ENCODE results near the gene MED8. TPM values are rescaled to one million over a fixed set of nuclear protein-coding genes. Genes with fewer than 3 reads are reported as not detected.
A peak's percentile ranks its signal among the peaks of the same experiment; 100 is the strongest.

MED8 gene
- total and polyA plus RNA-seq, 9 of the 15 experiments (the other 6 are each of a cell fraction or from before 2014, with no cell fraction given) = 23.0 to 120 (median 56.4) TPM

DNA sequence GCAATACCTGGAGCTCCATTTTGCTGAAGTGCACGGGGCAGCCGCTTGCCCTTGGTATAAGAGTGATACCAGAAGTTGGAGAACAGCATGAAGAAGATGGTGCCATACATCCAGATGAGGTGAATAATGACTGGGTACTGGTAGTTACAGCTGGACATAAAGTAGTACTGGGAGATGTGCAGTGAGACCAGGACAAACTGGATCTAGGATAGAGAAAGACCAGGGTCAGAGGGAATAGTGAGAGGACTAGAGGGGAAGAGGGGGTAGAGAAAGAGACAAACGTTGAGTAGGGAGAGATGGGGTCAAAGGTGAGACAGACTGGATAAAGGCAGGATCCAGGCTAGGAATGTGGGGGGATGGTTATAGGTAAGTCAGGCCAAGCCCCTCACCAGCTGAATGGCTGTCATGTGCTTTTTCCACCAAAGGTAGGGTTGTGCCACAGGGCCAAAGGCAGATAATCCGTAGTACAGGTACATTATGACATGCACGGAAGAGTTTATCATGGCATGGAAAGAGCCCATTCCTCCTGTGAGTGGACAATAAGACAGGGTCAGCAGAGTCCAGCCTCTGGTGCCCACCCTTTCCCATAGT lies 25.6 kb downstream of the MED8 start:
- Histone ChIP-seq H3K36me3 (ENCODE audit: control insufficient read depth, insufficient read depth, low read length) (peaks cover 67% of the 10 kb centered on the region), H3K4me2 (ENCODE audit: insufficient read depth, low read length) (no peak overlapping the region), H3K9ac (ENCODE audit: insufficient read depth in 1 of 2, low read depth in 2 of 2, low read length in 2 of 2) (peak overlapping the region in 1 of 2 experiments; percentile 61; a peak in 2 of 4 replicates), H3K79me2 (ENCODE audit: control insufficient read depth, insufficient read depth, low read length) (peaks cover 68% of the 10 kb centered on the region), H3K9me3 (replicated peaks; ENCODE audit: control insufficient read depth, insufficient read depth, low read depth, low read length) (no peaks in the 10 kb centered on the region), H3K9me1 (ENCODE audit: control insufficient read depth, insufficient read depth, low read length) (peaks cover 17% of the 10 kb centered on the region), H3K27me3 (ENCODE audit: control insufficient read depth in 2 of 2, insufficient read depth in 2 of 2, low read length in 2 of 2) (no peaks in the 10 kb centered on the region), H3K27ac (ENCODE audit: extremely low read depth, low read depth, low read length) (peak overlapping the region; percentile 2; the same call in 1 of the 3 replicates), H3K4me3 (no peak overlapping the region), H2AFZ (ENCODE audit: low read depth, low read length) (no peak overlapping the region), H3K4me1 (replicated peaks in 1 of 2; ENCODE audit: control insufficient read depth in 2 of 2, insufficient read depth in 2 of 2, low read length in 2 of 2) (peaks cover 46 to 62% of the 10 kb centered on the region in 2 experiments), H4K20me1 (replicated peaks; ENCODE audit: control insufficient read depth, insufficient read depth, low read length) (peaks cover 10% of the 10 kb centered on the region; the same call in 1 of the 2 replicates)
- no peak for FAIRE-seq
- ChIA-PET POLR2A (interaction anchor here (1.0 to 1.6 kb wide), 6 partner anchors 11 to 25 kb away, joined by 3 to 4 read pairs (median 4); partner anchors contain the start of genes MED8 and SZT2), CTCF (ENCODE audit: low intra/inter-chr PET ratio) (no interaction called here)
- 80% methylated on average over 5 of the region's 5 CpGs for WGBS (ENCODE audit: insufficient coverage, low coverage, missing lambda C conversion rate)
- DNase-seq (ENCODE audit: extremely low read depth in 1 of 4, low spot score in 3 of 4) = no peak
- in situ Hi-C loops (cut with MboI) (no loop called here), intact Hi-C loops (cut with micrococcal nuclease) (no loop called here)
- no TSS peak for BruUV-seq (replicated peaks)
- ATAC-seq = no peak
- TF ChIP-seq, protein P1, sequence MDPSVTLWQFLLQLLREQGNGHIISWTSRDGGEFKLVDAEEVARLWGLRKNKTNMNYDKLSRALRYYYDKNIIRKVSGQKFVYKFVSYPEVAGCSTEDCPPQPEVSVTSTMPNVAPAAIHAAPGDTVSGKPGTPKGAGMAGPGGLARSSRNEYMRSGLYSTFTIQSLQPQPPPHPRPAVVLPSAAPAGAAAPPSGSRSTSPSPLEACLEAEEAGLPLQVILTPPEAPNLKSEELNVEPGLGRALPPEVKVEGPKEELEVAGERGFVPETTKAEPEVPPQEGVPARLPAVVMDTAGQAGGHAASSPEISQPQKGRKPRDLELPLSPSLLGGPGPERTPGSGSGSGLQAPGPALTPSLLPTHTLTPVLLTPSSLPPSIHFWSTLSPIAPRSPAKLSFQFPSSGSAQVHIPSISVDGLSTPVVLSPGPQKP (CRISPR knock-in tag; IDR thresholded peaks at IDR 0.05) = no peak
- 0 out of 2 replicates have a peak, but pooled peaks have one; percentile 9 for TF ChIP-seq NCOR1 (IDR thresholded peaks at IDR 0.05)
- TF ChIP-seq ZNF764 (CRISPR knock-in tag; IDR thresholded peaks at IDR 0.05; ENCODE audit: low read depth) = no peak
- TF ChIP-seq PML (IDR thresholded peaks at IDR 0.05; ENCODE audit: low read length) = no peak
- TF ChIP-seq KDM5B (IDR thresholded peaks at IDR 0.05; ENCODE audit: insufficient replicate concordance, low read depth, low read length) = peak; percentile 61
- no peak for TF ChIP-seq NEUROD1 (IDR thresholded peaks at IDR 0.05; ENCODE audit: borderline replicate concordance, low read depth, low read length, partially characterized antibody)
- TF ChIP-seq MYNN (IDR thresholded peaks at IDR 0.05) = no peak
- TF ChIP-seq MYNN (CRISPR knock-in tag; IDR thresholded peaks at IDR 0.05) = no peak
- 0 out of 2 replicates have a peak, but pooled peaks have one; percentile 53 for TF ChIP-seq SUPT5H (IDR thresholded peaks at IDR 0.05)
- no peak for TF ChIP-seq NR2C1 (IDR thresholded peaks at IDR 0.05)
- TF ChIP-seq NR2C1 (tag; IDR thresholded peaks at IDR 0.05) = 0 out of 2 replicates have a peak, but pooled peaks have one; percentile 27
- TF ChIP-seq, protein P2, sequence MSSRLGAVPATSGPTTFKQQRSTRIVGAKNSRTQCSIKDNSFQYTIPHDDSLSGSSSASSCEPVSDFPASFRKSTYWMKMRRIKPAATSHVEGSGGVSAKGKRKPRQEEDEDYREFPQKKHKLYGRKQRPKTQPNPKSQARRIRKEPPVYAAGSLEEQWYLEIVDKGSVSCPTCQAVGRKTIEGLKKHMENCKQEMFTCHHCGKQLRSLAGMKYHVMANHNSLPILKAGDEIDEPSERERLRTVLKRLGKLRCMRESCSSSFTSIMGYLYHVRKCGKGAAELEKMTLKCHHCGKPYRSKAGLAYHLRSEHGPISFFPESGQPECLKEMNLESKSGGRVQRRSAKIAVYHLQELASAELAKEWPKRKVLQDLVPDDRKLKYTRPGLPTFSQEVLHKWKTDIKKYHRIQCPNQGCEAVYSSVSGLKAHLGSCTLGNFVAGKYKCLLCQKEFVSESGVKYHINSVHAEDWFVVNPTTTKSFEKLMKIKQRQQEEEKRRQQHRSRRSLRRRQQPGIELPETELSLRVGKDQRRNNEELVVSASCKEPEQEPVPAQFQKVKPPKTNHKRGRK (tag; IDR thresholded peaks at IDR 0.05) = no peak
- TF ChIP-seq, protein P3, sequence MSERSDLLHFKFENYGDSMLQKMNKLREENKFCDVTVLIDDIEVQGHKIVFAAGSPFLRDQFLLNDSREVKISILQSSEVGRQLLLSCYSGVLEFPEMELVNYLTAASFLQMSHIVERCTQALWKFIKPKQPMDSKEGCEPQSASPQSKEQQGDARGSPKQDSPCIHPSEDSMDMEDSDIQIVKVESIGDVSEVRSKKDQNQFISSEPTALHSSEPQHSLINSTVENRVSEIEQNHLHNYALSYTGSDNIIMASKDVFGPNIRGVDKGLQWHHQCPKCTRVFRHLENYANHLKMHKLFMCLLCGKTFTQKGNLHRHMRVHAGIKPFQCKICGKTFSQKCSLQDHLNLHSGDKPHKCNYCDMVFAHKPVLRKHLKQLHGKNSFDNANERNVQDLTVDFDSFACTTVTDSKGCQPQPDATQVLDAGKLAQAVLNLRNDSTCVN (CRISPR knock-in tag; IDR thresholded peaks at IDR 0.05) = peak; percentile 73; the same call in 1 of the 2 replicates
- no peak for TF ChIP-seq TAF7 (tag; IDR thresholded peaks at IDR 0.05)
- no peak for TF ChIP-seq ZNF507 (tag; conservative IDR thresholded peaks at IDR 0.05)
- no peak for TF ChIP-seq SREBF2 (CRISPR knock-in tag; IDR thresholded peaks at IDR 0.05)
- TF ChIP-seq ZC3H4 (CRISPR knock-in tag; IDR thresholded peaks at IDR 0.05; ENCODE audit: borderline replicate concordance) = no peak
- no peak for TF ChIP-seq FIP1L1 (IDR thresholded peaks at IDR 0.05; ENCODE audit: low read depth, low read length, poor library complexity, severe bottlenecking)
- TF ChIP-seq PTBP1 (IDR thresholded peaks at IDR 0.05; ENCODE audit: low read depth, low read length) = no peak
